ENCODE data around the gene NAB1. TPM values are rescaled to one million over a fixed set of nuclear protein-coding genes. Genes with fewer than 3 reads are reported as not detected.

The NAB1 gene
- polyA plus RNA-seq, 4 donors = 61.9 to 75.0 (median 64.9) TPM

DNA sequence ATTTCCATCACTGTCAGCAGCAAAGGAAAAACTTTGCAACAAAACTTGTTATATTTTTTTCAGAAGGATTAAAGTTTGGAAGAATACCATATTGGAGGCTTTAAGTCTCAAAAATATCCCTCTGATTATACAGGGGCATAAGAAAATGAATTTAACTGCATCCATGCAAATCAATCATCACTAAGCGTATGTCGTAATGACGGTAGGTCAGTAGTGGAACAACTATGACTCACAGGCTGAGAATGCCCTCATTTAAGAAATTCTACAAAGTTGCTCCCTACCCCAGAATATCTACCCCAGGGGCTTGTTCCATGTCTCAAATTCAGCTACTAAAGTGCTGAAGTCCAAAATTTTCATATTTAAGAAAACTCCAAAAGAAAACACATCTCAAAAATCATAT lies 12.5 kb upstream of the NAB1 start:
- no peak for DNase-seq (ENCODE audit: low read depth in 4 of 4, low spot score in 2 of 4)

DNA sequence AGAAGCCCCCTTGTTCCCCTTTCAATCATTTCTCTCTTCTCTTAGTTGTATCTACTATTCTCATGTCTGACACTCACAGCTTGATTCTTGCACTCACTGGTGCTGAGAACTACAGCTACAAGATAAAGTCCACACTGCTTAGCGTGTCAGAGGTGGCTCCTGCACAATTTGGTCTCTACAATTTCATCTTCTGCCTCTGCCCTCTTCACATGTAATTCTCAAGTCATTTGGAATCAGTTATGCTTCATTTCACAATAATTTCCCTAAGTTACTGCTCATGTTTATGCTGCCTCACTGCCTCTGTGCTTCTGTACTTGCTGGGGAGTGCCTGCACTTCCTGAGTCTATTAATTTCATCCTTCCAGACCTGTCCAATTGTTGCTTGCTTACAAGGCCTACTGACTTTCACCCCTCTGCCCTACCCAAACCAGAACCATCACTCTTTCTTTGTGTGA lies 11.6 kb upstream of the NAB1 start:
- DNase-seq (ENCODE audit: low read depth in 4 of 4, low spot score in 2 of 4) = no peak

DNA sequence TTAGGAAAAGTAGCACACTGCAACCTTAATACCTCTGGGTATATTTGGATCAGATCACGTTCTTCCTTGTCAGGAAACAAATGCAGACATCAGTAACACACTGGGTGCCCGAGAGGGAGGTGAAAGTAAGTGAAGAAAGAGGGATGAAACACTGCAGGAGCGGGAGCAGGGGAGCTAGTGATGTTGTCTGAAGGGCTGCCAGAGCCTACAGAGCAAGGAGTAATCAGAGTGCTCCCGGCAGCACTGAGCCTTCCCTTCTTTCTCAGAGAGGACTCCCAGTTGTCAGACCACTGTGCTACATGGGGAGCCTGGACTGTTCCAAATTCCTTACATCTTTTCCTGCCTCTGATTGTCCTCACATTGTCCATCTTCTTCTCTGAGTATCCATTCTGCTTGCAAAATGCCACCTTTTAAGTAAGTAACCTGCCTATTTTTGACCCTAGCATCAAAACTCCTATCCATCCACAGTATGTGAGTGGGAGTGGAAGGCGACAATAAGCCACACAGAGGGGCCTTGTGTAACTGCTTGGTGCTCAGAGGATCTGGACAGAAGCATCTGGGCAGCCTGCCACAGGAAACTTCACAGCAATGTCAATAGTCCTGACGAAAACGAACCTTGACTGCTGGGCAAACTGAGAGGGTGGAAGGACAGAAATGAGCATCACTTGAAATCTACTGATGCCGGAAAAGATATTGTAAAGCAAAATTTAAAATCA lies 10.8 kb upstream of the NAB1 start:
- DNase-seq (ENCODE audit: low read depth in 4 of 4, low spot score in 2 of 4) = no peak

DNA sequence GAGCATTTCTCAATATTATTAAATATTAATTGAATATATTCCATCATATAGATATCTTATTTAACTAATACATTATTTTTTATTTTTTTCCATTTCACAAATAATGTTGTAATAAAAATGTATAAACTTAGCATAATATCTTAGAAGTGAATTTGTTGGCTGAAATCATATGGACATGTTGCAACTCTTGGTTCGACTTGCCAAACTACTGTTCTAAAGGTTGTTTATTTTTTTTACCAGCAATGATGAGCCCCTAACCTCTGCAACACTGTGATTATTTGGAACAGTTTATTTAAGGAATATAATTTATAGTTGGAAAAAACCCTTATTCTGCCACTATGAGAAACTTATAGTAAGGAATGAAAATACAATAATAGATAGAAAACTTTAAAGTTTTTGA lies 8.8 kb upstream of the NAB1 start:
- no peak for DNase-seq (ENCODE audit: low read depth in 4 of 4, low spot score in 2 of 4)

DNA sequence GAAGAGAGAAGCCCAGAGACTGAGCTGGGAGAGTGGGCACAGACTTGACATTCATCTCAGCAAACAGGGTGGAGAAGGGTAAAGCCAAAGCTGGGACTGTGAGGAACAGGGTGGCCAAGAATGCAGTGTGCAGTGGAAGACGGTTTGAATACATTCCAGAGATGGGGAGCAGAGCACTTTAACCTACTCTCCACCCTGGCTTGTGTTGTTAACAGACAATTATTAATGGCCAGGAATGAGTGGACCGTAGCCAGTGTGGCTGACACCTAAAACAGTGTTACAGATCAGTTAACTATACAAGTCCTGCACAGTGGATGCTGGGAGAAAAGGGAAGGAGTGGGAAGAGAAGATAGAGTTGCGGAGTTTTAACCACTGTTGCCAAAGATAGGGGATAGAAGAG lies 7.4 kb upstream of the NAB1 start:
- no peak for DNase-seq (ENCODE audit: low read depth in 4 of 4, low spot score in 2 of 4)

DNA sequence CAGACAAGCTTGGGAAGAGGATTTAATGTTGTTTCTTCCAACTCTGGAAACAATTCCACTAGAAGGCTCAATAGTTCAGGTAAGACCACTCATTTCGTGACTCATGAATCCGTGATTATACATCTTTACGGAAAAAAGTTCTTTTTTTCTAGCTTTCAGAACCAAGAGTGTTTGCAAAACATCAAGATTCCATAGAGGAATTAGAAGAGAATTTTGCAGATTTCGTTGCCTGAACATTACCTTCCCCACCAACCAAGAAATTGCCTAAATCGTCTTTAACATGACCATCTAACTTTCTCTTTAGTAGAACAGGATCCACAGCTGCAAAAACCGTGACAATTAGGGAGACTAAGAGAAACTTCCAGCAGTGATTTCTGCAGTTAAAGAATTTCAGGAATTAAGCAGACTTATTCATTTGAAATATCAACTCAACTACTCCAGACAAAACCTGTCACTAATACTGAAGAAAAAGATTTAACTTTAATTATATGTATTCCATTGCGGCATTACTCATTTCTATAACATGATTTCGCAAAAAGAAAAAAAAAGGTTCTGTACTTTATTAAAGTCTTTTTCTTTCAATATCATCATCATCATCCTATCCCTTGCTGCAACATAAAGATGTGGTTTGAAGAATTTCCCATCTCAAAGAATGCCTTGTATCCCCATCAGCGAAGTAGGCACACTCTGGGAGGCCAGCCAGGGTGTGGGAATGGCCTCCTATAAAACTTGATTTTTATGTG lies 1.9 kb upstream of the NAB1 start:
- DNase-seq (ENCODE audit: low read depth in 4 of 4, low spot score in 2 of 4) = no peak

DNA sequence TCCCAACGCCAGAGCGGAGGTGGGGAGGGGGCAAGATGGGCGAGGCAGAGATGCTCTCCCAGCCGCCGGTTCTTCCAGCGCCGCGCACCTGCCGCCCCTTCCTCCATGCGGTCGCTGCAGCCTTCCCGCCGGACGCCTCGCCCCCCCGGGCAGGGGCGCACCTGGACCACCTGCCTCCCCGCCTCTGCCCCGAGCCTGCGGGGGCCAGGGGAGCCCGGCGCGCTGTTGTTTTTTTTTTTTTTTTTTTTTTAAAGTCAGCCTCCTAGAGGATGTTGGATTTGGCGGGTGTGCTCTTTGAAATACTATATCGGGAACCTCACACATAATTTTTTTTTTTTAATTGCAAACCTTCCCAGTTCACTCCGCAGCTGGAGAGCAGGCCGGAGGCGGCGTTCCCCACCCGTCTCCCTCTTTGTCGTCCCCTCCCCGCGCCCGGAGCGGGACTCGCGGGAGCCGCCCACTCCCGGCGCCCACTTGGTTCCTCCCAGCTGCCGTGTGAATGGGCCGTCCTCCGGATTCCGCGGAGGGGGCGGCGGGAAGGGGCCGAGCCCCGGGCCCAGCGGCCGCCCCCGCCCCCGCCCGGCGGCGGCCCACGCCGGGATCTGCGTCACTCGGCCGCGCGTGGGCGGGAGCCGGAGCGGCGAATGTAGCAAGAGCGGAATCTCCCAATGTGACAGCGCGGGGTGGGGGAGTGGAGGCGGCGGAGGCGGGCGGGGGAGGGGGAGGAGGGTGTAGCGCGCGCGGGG lies 421 bp upstream of the NAB1 start:
- DNase-seq (ENCODE audit: low read depth in 4 of 4, low spot score in 2 of 4) = peak in 2 of 4 donors; percentile 68 to 70

DNA sequence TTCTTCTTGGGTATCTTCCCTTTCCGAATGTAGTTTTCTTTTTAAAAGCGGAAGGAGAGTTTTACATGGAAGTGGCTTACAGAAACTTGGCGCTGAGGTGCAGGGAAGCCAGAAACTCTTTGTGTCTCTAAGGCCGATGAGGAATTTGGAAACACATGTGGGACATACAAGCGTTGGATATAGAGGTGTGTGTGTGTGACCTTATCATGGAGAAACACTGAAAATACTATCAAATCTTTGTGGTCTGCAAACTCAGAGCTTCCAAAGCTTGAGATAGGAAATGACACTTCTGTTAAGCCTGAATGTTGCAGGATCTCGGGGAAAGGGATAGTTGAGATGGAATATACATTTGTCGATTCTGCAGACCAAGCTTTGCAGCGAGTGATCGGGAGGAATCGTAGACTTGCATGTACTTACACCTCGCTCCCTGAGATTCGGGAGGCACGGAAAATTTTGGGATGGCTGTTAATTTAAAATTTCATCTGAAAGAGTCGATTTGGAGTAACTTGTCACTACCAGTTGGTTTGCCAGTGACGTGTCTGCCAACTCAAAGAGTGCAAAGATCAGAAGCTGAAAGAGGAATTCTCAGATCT lies 1.0 kb downstream of the NAB1 start:
- DNase-seq (ENCODE audit: low read depth in 4 of 4, low spot score in 2 of 4) = peak in 1 of 4 donors; percentile 48

DNA sequence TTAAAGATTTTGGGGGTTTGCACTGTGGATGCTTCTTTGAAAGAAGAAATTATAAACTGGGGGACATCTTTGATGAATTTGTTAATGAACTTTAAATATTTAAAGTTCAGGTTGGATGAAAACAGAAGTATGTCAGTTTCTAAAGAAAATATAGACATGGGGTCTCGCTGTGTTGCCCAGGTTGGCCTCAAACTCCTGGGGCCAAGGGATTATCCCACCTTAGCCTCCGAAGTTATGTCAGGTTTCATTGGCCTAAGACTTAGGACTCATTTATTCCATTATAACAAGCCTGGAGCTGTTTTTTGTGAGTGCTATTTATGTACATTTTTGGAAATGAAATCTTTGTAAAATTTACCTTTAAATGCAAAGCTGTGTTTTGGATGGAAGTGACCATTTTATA lies 2.5 kb downstream of the NAB1 start:
- DNase-seq (ENCODE audit: low read depth in 4 of 4, low spot score in 2 of 4) = no peak

DNA sequence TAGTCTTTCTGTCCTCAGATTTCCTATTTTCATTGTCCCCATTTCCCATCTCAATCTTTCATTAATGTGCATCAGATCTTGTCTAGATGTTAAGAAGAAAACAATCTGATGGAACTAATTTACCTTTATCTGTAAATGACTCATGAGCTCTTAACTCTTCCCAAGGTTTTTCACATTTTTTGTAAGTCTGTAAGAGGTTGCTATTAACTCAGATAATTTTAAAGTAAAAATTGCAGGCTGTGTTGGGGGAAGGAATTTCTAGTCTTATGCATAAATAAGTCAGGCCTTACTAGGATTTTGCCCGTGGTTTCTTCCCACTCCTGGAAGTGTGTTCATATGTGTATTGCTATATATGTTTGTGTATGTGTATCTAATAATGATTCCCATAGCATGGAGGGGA lies 4.3 kb downstream of the NAB1 start:
- no peak for DNase-seq (ENCODE audit: low read depth in 4 of 4, low spot score in 2 of 4)

DNA sequence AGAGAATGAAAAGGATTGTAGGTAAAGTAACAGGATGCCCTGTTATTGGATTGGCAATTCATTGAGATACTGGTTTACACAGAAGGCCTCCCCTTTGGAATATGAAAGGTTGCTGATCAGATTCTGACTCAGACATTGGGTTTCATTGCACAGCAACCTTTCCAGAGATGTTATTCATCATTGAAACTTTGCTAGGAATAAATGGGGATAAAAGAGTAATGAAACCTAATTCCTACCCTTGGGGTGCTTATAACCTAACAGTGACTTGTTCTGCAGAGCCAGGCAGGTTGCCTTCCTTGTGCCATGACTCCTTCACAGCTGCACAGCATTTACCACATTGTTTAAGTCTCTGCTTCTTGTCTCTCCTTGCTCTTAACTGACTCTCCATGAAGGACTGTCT lies 5.0 kb downstream of the NAB1 start:
- no peak for DNase-seq (ENCODE audit: low read depth in 4 of 4, low spot score in 2 of 4)

DNA sequence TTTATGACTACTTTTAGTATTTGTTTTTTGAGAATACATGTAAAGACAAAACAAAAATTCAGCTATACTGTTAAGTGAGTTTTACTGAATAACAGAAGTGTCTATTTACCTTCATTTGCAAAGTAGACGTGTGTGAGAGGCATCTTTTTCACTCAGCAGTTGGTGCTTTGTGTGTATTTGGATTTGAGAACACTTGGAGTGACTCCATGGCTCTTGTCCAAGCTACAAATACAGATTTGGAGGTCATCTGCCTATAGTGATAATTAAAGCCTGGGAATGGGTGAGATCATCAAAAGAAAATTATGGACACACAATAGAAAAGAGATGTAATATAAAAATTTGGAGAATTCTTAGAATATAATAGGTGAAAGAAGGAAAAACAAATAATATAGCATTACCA lies 6.2 kb downstream of the NAB1 start:
- no peak for DNase-seq (ENCODE audit: low read depth in 4 of 4, low spot score in 2 of 4)

DNA sequence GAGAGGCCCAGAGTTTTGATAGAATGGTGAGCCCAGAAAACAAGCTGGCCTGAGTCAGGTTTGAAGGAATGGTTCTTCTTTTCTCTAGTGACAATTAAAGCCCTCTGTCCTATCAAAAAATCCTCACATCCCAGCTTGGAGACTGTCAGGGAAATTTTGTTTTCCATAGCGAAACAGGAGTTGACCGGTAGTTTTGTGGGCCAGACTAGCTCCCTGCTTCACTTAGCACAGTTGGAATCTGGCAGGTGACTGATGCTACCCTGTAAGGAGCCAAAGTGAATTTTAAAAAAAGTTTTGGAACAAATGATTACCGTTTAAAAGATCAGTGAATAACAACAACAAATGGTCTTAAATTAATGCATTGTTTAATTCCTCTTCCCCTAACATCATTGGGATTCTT lies 6.7 kb downstream of the NAB1 start:
- no peak for DNase-seq (ENCODE audit: low read depth in 4 of 4, low spot score in 2 of 4)

DNA sequence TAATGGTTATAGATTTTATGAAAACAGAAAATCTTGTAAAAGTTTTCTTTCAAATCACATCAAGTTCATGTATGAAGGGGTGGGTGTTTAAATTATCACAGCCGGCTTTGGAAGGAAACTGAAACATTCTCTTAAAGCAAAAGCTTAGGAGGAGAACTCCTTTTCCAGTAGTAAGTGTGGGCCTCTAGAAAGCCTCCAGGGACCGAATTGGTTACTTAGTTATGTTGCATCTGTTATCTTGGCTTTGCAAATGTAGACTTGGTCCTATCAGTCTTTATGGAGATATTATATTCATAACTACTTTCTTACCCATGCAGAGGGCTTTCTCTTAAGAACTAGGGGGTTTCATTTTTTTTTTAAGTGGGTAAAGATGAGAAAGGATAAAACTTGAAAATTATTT lies 7.4 kb downstream of the NAB1 start:
- no peak for DNase-seq (ENCODE audit: low read depth in 4 of 4, low spot score in 2 of 4)

DNA sequence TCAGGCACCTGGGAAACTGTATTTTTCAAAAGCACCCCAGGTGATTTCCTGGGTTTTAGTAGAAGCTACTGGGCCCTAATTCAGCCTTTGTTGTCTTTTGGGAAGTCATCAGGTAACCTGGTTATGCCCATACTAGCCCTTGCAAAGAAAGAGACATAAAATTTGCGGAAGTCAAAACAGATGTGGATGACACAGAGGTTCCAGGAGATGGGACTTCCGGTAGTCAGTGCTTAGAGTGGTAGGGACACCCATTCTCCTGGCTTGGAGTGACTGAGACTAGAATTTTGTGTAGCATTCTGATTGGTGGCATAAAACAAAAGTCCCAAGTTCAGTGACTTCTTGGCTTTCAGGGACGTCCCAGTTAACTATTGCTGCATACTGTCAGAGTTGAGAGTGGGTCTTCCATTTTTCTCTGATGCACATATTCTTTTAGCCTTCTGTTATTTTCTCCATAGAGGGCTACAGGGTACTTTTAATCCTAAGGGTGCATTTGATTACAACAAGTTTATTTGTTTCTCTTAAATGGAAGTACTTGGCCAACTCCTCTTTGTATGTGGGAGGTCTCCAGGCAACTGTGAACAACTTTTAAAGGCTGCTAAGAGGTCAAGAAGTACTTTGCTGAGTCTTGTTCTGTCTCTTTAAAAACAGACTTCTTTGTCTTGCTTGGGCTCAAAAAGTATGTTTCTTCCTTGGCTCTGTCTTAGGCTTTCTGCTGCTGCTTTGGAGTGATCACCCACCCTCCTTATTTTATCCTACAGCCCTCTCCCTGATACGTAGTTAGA lies 8.8 kb downstream of the NAB1 start:
- DNase-seq (ENCODE audit: low read depth in 4 of 4, low spot score in 2 of 4) = no peak

DNA sequence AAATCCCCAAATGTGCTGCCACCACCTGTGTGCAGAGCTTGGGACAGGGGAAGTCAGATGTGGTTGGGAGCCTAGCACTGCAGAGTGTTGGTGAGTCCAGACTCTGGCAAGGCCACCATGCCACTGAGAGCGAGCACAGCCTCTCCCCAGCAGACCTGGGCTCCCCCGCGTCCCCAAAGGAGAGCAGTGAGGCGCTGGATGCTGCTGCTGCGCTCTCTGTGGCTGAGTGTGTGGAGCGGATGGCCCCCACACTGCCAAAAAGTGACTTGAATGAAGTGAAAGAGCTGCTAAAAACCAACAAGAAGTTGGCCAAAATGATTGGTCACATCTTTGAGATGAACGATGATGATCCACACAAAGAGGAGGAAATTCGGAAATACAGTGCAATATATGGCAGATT lies 10.7 kb downstream of the NAB1 start:
- no peak for DNase-seq (ENCODE audit: low read depth in 4 of 4, low spot score in 2 of 4)

DNA sequence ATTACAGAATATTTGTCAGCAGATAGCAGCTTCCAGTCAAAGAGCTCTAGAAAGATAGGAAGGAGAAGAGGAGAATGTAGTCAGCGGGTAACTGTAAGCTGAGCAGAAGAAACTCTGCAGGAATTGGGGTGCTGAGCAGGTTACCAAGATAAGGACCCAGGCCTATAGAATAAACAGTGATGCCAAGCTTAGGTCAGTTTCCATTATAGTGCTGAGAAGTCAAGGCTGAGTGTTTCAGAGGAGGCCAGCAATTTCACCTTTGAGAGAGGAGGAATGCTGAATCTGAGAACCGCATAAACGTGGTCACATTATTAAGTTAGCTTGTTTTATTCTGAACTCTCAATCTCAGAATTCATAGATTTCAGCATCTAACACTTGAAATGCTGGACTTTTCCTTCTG lies 13.9 kb downstream of the NAB1 start:
- no peak for DNase-seq (ENCODE audit: low read depth in 4 of 4, low spot score in 2 of 4)

DNA sequence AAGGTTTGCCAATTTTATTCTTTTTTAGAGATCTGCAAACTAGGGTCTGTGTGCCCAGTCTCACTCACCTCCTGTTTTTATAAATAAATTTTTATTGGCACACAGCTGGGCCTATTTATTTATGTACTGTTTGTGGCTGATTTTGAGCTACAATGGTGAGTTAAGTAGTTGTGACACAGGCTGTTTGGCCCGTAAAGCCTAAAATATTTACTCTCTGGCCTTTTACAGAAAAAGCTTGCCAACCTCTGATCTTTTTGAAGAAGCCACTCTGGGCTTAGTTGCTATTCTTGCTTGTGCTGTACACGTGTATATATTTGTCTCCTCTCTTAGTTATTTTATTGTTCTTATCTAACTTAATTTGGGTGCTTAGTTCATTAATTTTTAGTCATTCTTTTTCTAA lies 14.5 kb downstream of the NAB1 start:
- no peak for DNase-seq (ENCODE audit: low read depth in 4 of 4, low spot score in 2 of 4)

DNA sequence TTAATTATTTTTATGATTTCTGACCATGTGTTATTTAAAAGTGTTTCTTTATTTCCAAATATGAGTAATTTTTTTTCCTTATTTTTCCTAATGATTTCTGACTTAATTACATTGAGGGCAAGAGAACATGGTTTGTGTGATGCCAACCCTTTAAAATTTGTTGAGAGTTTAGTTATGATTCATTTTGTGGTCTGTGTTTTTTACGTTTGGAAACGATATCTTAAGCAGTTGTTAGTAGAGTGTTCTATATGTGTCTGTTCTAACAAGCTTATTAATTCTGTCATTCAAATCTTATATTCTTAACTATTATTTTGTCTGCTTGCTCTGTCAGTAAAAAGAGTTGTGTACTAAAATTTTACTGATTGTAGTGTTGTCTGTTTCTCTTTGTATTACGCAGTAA lies 15.0 kb downstream of the NAB1 start:
- no peak for DNase-seq (ENCODE audit: low read depth in 4 of 4, low spot score in 2 of 4)

DNA sequence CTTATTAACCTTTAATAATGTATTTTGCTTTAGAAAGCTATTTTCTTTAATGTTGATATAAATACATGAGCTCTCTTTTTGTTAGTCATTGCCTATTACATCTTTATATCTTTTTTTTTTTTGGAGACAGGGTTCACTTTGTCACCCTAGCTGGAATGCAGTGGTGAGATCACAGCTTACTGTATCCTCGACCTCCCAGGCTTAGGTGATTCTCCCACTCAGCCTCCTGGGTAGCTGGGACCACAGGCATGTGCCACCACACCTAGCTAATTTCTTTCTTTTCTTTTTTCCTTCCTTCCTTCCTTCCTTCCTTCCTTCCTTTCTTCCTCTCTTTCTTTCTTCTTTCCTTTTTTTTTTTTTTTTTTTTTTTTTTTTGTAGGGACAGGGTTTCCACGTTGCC lies 15.4 kb downstream of the NAB1 start:
- DNase-seq (ENCODE audit: low read depth in 4 of 4, low spot score in 2 of 4) = no peak

DNA sequence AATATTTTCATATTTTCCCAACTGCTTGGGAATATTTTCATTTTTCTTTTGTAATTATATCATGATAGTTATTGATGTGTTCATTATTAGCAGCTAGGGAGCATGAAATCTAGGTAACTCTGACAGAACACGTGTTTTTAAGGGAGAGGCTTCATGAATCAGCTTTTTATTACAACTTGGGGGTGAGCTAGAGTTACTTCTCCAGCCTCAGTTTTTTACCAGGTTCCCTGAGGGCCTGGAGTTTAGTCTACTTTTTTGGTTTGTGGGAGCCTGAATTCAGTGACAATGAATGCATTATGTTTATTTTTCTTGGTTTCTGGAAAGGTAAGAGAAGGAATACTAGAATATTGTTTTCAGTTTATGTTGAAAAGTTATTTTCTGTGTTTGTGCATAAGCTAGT lies 18.0 kb downstream of the NAB1 start:
- DNase-seq (ENCODE audit: low read depth in 4 of 4, low spot score in 2 of 4) = no peak

All from left renal cortex interstitium (tissue), 4 donors.